Liver (tissue), 3 donors: Measurements from ENCODE around the gene COL3A1.

Experiments used
- CTCF ChIP-seq: fragments of 150-350 bp; IDR thresholded peaks from 2 replicates; pipeline ENCODE4 v1.5.1; 2017; ENCODE audit warnings: improper control_type of control experiment, low read depth, low read length; ENCODE audit not compliant: missing input control
- EGR1 ChIP-seq, 2 donors: IDR thresholded peaks; 2 replicates each; pipeline ENCODE4 v1.6.1; 2016 to 2018; ENCODE audit warnings: antibody characterized with exemption in 2 of 2, low read depth in 2 of 2
- GABPA ChIP-seq, 2 donors: IDR thresholded peaks in 1 of 2; conservative IDR thresholded peaks in 1 of 2; 2 replicates each; pipeline ENCODE4 v1.6.1; 2016; ENCODE audit warnings: antibody characterized with exemption in 2 of 2, mild to moderate bottlenecking in 1 of 2, moderate library complexity in 1 of 2
- HNF4A ChIP-seq, 2 donors: conservative IDR thresholded peaks; 2 replicates each; pipeline ENCODE4 v1.6.1; 2016; ENCODE audit warnings: antibody characterized with exemption in 2 of 2, mild to moderate bottlenecking in 2 of 2
- NR2F2 ChIP-seq: IDR thresholded peaks from 2 replicates; pipeline ENCODE4 v1.6.1; 2016; ENCODE audit warnings: antibody characterized with exemption
- RAD21 ChIP-seq, 2 donors: IDR thresholded peaks; 2 replicates each; pipeline ENCODE4 v1.6.1; 2016; ENCODE audit warnings: antibody characterized with exemption in 2 of 2, mild to moderate bottlenecking in 2 of 2
- RXRA ChIP-seq, 2 donors: IDR thresholded peaks; 2 replicates each; pipeline ENCODE4 v1.6.1; 2017 to 2018; ENCODE audit warnings: antibody characterized with exemption in 2 of 2, mild to moderate bottlenecking in 1 of 2
- SP1 ChIP-seq: IDR thresholded peaks from 2 replicates; pipeline ENCODE4 v1.6.1; 2018; ENCODE audit warnings: antibody characterized with exemption, mild to moderate bottlenecking
- TAF1 ChIP-seq: conservative IDR thresholded peaks from 2 replicates; pipeline ENCODE4 v1.6.1; 2016; ENCODE audit warnings: antibody characterized with exemption, mild to moderate bottlenecking
- YY1 ChIP-seq: IDR thresholded peaks from 2 replicates; pipeline ENCODE4 v1.6.1; 2016; ENCODE audit warnings: antibody characterized with exemption, mild to moderate bottlenecking
- ZBTB33 ChIP-seq: IDR thresholded peaks from 2 replicates; pipeline ENCODE4 v1.6.1; 2016; ENCODE audit warnings: antibody characterized with exemption
- TF ChIP-seq, protein P1 (sequence below): IDR thresholded peaks from 2 replicates; pipeline ENCODE4 v1.6.1; 2016; ENCODE audit warnings: antibody characterized with exemption, mild to moderate bottlenecking
- TF ChIP-seq, protein P2 (sequence below): IDR thresholded peaks from 2 replicates; pipeline ENCODE4 v1.6.1; 2016; ENCODE audit warnings: antibody characterized with exemption
- donor health status: healthy.
- donor health status: healthy.

GRCh38 chr2:189050165-189050712 is 76.1 kb downstream of the COL3A1 start:
- TF ChIP-seq CTCF (no peak), EGR1 (IDR thresholded peaks at IDR 0.05; ENCODE audit: low read depth in 2 of 2) (no peak), ZBTB33 (no peak), GABPA (IDR thresholded peaks at IDR 0.05 in 1 of 2, conservative IDR thresholded peaks at IDR 0.05 in 1 of 2) (no peak), NR2F2 (no peak), YY1 (no peak), RXRA (IDR thresholded peaks at IDR 0.05) (no peak), SP1 (no peak), HNF4A (conservative IDR thresholded peaks at IDR 0.05) (no peak), TAF1 (no peak), RAD21 (IDR thresholded peaks at IDR 0.05) (no peak)
- TF ChIP-seq, protein P1, sequence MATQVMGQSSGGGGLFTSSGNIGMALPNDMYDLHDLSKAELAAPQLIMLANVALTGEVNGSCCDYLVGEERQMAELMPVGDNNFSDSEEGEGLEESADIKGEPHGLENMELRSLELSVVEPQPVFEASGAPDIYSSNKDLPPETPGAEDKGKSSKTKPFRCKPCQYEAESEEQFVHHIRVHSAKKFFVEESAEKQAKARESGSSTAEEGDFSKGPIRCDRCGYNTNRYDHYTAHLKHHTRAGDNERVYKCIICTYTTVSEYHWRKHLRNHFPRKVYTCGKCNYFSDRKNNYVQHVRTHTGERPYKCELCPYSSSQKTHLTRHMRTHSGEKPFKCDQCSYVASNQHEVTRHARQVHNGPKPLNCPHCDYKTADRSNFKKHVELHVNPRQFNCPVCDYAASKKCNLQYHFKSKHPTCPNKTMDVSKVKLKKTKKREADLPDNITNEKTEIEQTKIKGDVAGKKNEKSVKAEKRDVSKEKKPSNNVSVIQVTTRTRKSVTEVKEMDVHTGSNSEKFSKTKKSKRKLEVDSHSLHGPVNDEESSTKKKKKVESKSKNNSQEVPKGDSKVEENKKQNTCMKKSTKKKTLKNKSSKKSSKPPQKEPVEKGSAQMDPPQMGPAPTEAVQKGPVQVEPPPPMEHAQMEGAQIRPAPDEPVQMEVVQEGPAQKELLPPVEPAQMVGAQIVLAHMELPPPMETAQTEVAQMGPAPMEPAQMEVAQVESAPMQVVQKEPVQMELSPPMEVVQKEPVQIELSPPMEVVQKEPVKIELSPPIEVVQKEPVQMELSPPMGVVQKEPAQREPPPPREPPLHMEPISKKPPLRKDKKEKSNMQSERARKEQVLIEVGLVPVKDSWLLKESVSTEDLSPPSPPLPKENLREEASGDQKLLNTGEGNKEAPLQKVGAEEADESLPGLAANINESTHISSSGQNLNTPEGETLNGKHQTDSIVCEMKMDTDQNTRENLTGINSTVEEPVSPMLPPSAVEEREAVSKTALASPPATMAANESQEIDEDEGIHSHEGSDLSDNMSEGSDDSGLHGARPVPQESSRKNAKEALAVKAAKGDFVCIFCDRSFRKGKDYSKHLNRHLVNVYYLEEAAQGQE: no peak
- TF ChIP-seq, protein P2, sequence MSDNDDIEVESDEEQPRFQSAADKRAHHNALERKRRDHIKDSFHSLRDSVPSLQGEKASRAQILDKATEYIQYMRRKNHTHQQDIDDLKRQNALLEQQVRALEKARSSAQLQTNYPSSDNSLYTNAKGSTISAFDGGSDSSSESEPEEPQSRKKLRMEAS: no peak
